ENCODE results near the gene VPS16.

VPS16 gene

GRCh38 chr20:2836035-2836434 lies 4.5 kb upstream of the VPS16 start:
- no peak for DNase-seq

- no peak for DNase-seq
Measured at GRCh38 chr20:2837221-2837960, 3.2 kb upstream of the VPS16 start.

- DNase-seq, result no peak
Measured at GRCh38 chr20:2838170-2838797, 2.3 kb upstream of the VPS16 start.

- DNase-seq, result no peak
Measured at GRCh38 chr20:2838847-2839671, 1.5 kb upstream of the VPS16 start.

GRCh38 chr20:2839732-2840137 lies 810 bp upstream of the VPS16 start:
- no peak for DNase-seq

- peak; percentile 40 for DNase-seq
Measured at GRCh38 chr20:2840967-2841531, 504 bp downstream of the VPS16 start.

GRCh38 chr20:2845607-2846006 lies 5.1 kb downstream of the VPS16 start:
- no peak for DNase-seq

- no peak for DNase-seq
Measured at GRCh38 chr20:2846698-2847097, 6.2 kb downstream of the VPS16 start.

GRCh38 chr20:2847802-2848201 lies 7.3 kb downstream of the VPS16 start:
- no peak for DNase-seq

GRCh38 chr20:2849529-2849928 lies 9.0 kb downstream of the VPS16 start:
- DNase-seq, result no peak

GRCh38 chr20:2851086-2851485 lies 10.5 kb downstream of the VPS16 start:
- no peak for DNase-seq

GRCh38 chr20:2858591-2858990 lies 18.0 kb downstream of the VPS16 start:
- no peak for DNase-seq

GRCh38 chr20:2859330-2860121 lies 19.0 kb downstream of the VPS16 start:
- DNase-seq, result no peak

- DNase-seq, result no peak
Measured at GRCh38 chr20:2864626-2865025, 24.1 kb downstream of the VPS16 start.

GRCh38 chr20:2865101-2865500 lies 24.6 kb downstream of the VPS16 start:
- no peak for DNase-seq

GRCh38 chr20:2865630-2866029 lies 25.1 kb downstream of the VPS16 start:
- DNase-seq, result peak; percentile 57

- peak; percentile 17 for DNase-seq
Measured at GRCh38 chr20:2866236-2866635, 25.7 kb downstream of the VPS16 start.

GRCh38 chr20:2867081-2867864 lies 26.7 kb downstream of the VPS16 start:
- DNase-seq, result no peak

- DNase-seq, result no peak
Measured at GRCh38 chr20:2869381-2869780, 28.8 kb downstream of the VPS16 start.

GRCh38 chr20:2871111-2871465 lies 30.5 kb downstream of the VPS16 start:
- no peak for DNase-seq

GRCh38 chr20:2871661-2872458 lies 31.3 kb downstream of the VPS16 start:
- DNase-seq, result peak; percentile 20

Measured in CD4-positive, alpha-beta T cell treated with Interleukin-12 subunit alpha and Interleukin-12 subunit beta, for 1 hour (primary cell).